CD4-positive, alpha-beta T cell treated with Interleukin-12 subunit alpha and Interleukin-12 subunit beta, for 1 hour (primary cell): ENCODE data around the gene CHST15.

ENCODE experiments used
- DNase-seq: peaks from one replicate; pipeline ENCODE4 v3.0.0-alpha.2; 2020

The CHST15 gene

DNA sequence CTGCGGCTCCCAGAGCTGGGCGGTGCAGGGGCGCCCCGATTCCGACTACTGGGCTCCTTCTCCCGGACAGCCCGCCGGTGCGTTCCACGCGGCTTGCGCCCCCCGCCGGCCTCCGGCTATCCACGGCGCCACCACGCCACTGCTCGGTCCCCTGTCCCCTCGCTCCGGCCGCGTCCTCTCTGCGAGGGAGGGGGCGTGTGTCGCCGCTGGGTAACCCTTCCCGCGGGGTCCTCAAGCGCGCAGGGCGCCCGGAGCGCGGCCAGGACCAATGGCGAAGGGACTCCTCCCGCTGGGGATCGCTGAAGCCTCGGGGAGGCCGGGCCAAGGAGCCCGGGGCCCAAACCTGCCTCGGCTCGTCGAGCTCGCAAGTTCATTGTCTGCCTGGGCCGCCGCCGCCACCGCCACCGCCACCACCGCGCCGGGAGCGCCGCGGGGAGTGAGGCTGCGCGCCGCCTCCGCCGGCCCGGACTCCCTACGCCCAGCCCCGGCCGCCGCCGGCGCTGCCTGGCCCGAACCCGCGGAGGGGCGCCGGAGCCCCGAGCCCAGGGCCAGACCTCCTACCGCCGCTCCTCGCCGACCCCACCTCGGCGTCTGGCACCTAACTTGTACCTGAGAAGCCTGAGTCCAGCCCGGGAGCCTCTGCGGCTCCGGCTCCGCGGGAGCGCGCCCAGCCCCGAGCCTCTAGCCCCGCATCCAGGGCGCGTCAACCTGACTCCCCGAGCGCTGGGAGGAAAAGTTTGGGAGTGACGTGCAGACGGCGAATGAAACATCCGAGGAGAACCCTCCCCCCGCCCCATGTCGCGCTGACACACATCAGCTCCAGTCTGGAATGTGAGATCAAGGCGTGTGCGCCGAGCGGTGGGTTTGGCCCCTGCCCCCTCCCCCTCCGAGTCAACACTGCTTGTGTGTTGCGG lies at the start of gene CHST15:
Gene CHST15, minus strand, starts transcription at position 739 of the 914 bp plus-strand sequence. CDS start 47,386 bp downstream, outside the sequence.
- no peak for DNase-seq

DNA sequence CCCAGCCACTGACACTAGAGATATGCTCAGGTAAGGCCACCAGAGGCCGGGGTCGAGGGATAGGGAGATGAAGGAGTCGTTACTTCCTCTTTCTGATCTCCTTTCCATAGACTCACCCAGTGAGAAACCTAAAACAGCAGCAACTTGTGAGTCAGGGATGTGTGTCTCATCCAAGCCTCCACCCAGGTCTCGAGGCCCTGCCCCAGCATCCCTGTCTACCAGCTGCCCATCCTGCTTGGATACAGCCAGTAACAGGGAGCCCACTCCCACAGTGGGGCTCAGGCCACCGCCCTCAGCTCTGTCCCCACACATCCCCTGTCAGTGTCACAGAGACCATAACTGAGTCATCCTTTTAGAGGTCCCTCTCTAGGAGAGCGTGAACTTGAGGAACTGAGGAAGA lies 49.6 kb upstream of the CHST15 start:
- no peak for DNase-seq

GRCh38 chr10:124142006-124142739 lies 48.8 kb upstream of the CHST15 start:
- DNase-seq = no peak

- no peak for DNase-seq
Observed at GRCh38 chr10:124138883-124139348, 45.5 kb upstream of the CHST15 start.

DNA sequence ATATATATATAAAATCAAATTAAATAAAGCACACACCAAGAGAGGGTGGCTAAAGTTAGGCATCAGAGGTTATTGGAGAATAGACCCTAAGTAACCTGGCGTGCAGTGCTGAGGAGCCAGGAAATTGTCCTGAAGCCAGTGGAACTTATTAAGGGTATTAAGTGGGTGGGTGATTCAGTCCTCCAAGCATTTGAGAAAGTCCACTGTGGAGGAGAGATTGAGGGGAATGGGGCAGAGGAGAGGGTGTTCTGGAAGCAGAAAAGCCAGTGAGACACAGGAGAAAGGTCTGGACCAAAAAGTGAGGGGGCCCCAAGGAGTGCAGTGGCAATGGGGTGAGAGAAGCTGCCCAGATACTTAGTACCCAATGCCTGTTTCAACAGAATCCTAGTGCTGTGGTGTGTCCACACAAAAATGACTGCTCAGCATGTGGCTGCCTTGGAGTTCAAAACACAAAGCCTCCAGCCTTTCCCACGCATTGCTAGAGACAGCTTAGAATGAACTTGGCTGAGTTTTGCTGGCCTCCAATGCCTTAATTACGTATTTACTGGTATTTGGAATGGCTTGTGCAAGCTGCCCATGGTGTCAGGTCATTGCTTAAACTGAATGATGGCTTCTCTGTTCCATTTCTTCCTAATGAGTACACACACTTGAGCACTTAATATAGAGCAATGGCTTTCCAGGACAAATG lies 44.9 kb upstream of the CHST15 start:
- no peak for DNase-seq

DNA sequence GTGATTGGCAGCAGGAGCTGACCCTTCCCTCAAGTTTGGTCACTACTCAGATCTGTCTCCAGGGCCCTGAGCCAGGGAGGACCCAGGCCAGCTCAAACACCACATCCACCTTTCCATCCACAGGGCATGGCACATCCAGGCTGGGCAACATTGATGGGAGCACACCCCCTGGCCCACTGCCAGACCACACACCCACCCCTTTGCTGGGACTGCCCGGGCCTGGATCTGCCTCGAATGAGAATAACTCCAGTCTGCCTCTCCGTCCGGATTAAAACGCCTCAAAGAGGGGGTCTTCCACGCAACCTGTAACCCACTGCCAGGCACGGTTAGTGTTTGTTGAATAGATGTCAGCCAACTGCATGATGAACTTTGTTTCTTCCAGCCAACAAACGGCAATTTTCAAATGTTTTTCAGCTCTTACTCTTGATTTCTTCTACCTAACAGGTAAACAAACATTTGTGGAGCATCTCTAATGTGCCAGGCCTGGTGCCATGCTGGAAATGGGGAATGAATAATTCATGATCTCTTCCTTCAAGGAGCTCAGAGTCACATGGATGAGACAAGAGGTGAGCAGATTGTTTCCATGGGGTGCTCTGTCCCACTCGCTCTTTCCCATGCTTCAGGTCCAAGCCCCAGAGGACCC lies 41.0 kb upstream of the CHST15 start:
- no peak for DNase-seq

DNA sequence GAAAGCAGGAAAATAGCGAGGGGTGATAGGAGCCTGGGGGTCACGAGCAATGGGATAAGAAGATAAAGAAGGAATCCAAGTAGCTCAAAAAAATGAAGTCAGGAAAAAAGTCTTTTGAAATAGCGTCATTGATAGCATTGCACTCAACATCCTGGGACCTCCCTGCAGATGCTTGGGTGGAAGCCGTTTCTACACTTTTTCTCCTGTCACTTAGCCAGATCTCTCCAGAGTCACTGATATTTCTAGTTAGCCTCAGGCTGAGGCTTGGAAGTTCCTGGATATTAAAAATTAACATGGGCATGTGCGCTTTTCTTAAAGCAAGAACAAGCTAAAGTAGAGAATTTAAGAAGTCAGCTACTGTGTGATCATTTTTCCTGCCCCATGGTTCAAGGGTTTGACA lies 39.5 kb upstream of the CHST15 start:
- DNase-seq = no peak

DNA sequence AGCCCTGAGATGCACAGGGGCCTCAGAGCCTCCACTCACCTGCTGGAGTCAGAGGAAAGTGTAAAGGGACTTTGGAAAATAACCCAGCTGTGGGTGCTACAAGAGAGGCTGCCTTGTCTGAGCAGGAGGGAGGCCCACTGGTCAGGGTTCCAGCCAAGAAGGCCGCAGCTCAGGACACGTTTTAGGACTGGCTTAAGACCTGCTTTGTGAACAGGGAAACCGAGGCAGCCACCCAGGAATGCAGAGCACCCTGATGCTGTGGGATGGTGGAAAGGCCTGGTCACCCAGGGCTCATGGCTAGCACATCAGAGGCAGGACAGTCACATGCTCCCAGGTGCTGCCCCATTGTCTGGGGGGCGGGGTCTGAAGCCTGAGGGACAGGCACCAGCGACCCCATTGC lies 38.9 kb upstream of the CHST15 start:
- no peak for DNase-seq

DNA sequence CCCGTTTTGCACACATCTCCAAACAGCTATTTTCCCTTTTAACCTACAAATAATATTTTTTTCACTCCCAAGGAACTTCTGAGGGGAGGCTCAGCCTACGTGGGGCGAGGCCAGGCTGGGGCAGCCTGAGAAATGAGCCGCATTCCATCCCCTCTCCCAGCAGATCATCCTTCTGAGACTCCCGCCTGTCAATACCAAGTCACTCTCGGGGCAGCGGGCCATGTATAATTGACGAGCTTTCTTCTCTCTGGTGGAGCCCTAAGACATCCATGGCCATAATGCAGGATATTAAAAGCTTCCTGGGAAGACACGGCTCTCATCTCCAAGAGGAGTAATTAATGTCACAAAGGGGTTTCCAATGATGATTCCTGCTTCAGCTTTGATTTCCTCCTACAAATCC lies 37.8 kb upstream of the CHST15 start:
- DNase-seq = no peak

GRCh38 chr10:124130198-124130900 lies 37.0 kb upstream of the CHST15 start:
- no peak for DNase-seq

GRCh38 chr10:124129471-124129870 lies 36.1 kb upstream of the CHST15 start:
- no peak for DNase-seq

DNA sequence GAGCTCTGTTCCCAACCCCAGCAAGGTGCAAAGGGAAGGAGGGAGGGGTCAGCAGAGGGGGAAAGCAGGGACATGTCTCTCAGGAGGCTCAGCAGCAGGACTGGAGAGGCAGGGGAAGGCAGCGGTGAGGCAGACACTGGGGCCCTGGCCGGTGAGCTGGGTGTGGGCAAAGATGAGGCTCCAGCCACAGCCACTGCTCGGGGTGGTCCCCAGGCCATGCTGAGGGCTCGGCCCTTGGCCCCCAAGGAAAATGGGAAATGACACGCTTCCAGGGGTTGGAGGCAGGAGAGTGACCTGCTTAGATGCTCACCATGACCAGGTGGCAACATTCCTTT lies 35.4 kb upstream of the CHST15 start:
- no peak for DNase-seq

GRCh38 chr10:124127965-124128810 lies 34.8 kb upstream of the CHST15 start:
- DNase-seq = no peak

DNA sequence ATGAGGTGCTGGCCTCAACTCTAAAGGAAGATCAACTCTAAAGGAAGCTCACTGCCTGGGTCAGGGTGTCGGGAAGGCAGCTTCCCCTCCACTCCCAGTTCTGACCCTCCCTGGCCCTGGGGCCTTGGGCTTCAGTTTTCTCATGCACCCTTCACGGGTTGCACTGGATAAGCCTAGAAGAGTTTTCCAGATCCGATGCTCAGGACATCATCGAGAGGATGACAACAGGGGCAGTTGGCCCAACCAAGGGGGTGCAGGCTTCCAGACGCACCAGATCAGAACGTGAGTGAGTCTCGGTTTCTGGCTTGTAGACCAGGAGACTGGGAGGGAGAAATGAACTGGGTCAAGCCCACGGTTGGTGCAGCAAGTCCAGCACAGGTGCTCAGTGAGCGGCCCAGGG lies 34.2 kb upstream of the CHST15 start:
- no peak for DNase-seq

- DNase-seq = no peak
Observed at GRCh38 chr10:124126983-124127385, 33.6 kb upstream of the CHST15 start.

GRCh38 chr10:124126145-124126982 lies 33.0 kb upstream of the CHST15 start:
- DNase-seq = no peak

GRCh38 chr10:124125305-124126116 lies 32.1 kb upstream of the CHST15 start:
- DNase-seq = no peak

DNA sequence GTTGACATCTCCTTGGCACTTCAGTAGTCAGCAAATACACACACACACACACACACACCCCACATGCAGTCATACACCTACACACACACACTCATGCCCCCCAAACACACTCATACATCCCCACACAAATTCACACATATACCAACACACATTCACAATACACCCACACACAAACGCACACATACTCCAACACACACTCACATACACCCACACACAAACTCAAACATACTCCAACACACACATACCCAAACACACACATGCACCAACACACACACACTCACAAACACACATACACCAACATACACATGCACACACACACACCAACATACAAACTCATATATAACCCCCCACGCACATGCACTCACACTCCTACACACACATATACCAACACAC lies 31.4 kb upstream of the CHST15 start:
- no peak for DNase-seq

DNA sequence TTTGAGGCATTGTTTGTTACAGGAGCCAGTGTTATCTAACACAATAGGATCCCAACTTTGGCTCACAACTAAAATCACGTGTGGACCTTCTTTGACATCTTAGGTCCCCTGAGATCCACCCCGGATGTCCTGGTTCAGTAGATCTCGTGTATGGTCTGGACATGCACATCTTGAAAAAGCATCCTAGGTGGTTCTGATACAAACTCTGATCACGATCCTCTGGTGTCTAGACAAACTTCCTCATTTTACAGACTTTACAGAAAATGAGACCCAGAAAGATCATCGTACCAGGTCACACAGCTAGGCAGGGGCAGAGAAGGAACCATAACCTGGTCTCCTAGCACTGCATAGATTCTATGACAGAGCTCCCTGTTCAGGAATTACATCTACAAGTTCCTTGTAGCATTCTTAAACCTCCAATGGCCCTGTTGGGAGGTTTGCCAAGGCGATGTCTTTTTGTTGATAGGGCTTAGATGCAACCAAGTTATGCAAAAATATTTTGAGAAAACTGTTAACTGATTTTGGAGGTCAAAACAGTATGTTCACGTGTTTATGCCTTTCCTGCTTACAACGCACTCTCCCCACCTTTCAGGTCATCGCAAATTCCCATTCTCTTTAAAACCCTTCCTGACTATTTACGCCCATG lies 30.8 kb upstream of the CHST15 start:
- DNase-seq = no peak
